NK-92 (cell line): ENCODE measurements around the gene IPO9.

Source experiments
- DNase-seq: peaks from one replicate; lab custom pipeline; 2025; ENCODE audit not compliant: unreplicated experiment; lab: John Stamatoyannopoulos, UW

The IPO9 gene

DNA sequence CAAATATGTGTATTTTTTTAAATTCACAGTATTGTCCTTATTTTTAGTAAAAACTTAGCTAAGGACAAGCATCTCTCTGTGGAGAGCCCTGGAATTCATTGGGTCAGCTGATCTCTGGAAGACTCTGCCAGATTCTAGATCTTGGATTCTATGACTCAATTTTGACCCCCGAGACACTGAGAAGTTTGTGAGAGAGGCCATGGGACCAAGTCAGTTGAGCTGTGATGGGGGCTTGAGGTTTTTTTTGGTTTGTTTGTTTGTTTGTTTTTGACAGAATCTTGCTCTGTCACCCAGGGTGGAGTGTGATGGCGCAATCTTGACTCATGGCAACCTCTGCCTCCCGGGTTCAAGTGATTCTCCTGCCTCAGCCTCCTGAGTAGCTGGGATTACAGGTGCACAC is 73.2 kb downstream of the IPO9 start:
- no peak for DNase-seq

- DNase-seq, result no peak
Observed at GRCh38 chr1:201903135-201903534, 74.2 kb downstream of the IPO9 start.

- DNase-seq, result no peak
Observed at GRCh38 chr1:201904579-201904978, 75.6 kb downstream of the IPO9 start.

- no peak for DNase-seq
Observed at GRCh38 chr1:201905234-201905890, 76.4 kb downstream of the IPO9 start.

DNA sequence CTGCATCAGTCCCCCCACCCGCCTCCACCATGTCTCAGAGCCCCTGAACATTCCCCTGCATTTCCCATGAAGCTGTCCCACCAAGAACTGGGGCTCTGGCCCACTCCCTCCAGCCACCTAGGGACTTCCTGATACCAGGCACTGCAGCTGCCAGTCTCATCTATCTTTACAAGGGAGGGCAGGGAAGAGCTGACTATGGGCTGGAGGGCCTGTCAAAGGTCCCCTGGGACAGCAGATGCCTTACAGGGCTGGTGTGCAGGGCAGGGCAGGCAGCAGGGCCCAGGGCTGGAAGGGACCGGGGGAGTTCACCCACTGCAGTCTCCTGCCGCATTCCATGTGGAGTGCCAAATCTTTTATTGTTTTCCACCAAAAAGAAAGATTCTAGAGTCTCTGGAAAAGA is 77.4 kb downstream of the IPO9 start:
- DNase-seq, result no peak

DNA sequence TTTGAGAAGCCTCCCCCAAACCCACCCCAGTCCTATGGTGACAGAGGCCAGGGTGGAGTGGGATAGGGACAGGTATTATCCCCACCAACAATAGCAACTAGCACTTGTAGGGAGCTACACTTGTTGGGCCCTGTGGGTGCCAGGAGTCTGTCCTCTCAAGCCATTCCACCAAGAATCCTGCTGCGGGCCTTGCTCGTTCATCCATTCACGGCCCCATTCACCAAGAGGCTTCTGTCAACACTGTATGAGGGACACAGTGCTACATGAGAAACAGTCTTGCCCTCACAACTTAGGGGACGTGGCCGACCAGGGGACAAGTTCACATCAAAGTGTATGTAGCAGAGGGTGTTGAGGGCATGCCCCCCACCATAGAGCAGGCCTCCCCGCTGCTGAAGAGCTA is 78.7 kb downstream of the IPO9 start:
- no peak for DNase-seq

DNA sequence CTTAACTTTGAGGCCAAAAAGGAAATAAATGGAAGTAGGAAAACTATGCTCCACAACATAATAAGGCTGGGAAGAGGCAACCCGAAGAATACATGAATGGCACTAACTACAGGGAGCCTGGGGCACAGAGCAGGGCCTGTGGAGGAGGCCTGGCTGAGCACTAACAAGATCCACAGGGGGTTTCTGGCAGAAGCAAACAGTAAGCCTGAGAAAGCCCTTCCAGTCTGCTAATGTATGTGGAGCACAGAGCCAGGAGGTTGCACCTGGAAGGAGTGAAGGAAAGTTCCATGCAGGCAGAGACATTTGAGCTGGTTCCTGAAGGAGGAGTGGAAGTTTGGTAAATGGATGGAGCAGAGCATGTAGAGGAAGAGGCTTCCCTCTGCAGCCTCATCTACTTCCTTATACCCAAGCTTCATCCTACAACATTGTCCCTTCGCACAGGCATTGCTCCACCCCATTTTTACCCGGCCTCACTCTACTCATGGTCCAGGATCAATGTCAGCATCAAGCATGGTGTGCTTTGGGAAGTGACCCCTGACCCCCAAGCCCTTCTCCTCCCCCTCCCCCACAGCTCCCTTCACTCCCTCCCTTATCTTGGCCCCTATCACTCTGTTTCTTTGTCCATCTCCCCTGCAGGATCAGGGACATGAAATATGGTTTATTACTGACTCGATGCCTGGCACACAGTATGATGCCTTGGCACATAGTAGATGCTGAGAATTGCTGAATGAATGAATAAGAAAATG is 83.0 kb downstream of the IPO9 start:
- DNase-seq, result no peak

DNA sequence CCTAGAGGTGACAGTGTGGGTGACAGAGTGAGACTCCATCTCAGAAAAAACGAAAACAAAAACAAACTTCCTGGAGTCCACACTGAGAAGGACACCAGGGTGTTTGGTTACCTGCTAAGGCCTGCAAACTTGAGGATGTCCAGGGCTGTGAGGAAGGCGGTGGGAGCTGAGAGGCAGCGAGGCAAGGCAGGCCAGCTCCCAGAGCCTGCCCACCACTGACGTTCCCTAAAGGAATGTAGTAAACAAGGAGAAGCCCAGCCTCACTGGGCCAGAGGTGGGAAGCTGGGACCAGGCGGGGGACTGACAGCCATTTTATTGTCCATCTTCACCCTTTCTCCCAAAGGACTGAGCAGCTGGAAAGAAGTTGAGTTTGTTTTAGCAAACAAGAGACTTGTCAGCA is 83.9 kb downstream of the IPO9 start:
- DNase-seq, result no peak

DNA sequence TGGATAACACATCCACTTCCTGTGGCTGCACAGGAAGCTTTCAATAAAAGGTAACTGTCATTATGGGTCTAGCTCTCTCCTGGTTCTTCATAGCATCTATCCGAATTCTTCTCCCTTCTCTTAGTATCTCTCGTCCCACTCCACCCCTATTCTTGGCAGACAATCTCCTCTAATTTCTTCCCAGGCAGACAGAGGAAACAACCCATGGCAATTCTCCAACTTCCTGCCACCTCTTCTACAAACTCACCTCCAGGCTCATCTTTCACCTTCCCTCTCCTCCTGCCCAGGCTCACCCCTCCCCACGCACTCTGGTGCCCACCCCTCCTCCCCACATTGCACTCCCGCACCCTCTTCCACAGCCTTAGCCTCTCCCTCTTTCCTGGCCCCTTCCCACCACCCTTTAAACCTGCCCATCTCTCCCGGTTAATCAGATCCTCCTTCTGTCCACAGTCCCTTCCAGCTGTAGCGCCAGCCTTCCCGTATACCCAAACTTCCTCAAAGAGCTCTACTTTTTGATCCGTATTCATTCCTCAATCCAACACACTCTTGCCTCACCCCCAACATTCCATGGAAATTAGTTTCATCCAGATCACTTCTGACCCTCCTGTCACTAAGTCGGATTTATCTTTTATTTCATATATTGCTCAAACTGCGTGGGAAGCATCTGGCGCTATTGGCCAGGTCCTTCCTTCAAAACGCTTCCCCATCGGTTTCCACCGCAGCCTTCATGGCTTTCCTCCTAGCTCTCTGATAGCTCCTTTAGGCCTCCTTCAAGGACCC is 85.7 kb downstream of the IPO9 start:
- no peak for DNase-seq

DNA sequence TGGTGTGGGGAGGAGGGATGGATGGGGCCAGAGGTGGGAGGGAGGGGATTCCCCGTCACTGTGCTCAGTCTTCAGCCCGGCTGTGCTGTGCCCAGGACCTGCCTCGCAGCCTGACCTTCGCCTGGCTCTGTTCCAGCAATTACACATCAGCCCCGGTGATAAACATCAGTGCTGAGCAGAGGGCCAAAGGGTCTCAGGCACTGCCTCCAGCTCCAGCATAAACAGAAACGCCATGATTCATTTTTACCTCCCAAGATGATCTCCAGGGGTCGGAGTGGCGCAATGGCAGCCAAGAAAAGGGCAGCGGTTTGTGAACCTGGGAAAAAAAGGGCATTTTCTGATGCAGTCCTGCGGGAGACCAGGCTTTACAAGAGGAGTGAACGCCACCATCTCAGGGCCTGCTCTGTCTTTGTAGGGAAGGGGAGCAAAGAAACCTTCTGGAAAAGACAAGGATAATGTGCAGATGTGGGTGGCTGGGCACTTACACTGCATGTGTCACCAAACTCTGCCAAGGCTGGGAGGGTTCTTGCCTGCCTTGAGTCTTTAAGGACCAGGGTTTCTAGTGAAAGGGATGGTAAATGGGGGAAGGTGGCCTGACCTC is 87.8 kb downstream of the IPO9 start:
- DNase-seq, result no peak

- DNase-seq, result no peak
Observed at GRCh38 chr1:201917362-201918033, 88.5 kb downstream of the IPO9 start.

GRCh38 chr1:201918343-201918742 is 89.4 kb downstream of the IPO9 start:
- no peak for DNase-seq

GRCh38 chr1:201921952-201922558 is 93.1 kb downstream of the IPO9 start:
- no peak for DNase-seq

DNA sequence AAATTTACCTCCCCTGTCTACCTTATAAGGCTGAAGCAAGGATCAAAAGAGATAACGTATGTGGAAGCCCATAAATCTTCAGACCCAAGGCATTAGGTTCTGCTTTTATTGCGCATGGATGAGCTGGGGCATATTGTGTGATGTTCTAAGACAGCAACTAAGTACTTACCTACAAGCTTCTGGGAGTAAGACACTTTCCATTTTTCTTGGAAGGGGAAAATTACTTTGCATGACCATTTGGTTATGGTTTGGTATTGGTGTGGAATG is 96.3 kb downstream of the IPO9 start:
- no peak for DNase-seq

- DNase-seq, result no peak
Observed at GRCh38 chr1:201925981-201926645, 97.2 kb downstream of the IPO9 start.

GRCh38 chr1:201928266-201928665 is 99.3 kb downstream of the IPO9 start:
- DNase-seq, result no peak

DNA sequence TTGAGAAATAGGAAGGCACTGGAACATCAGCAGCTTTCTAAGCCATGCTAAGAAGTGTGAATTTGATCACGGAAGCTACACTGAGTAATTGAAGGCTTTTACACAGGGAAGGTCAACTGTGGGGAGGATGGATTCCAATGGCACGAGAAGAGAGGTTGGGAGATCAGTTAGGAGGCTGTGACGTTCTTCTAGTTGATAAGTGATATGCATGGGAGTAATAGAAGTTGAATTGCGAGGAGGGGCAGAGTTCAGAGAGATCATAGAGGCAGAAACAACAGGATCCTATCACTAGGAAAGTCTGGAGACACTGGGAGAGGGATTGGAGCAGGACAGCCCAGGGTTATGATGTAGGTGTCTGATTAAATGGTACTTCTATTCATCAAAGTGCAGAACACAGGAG is 101.2 kb downstream of the IPO9 start:
- no peak for DNase-seq

DNA sequence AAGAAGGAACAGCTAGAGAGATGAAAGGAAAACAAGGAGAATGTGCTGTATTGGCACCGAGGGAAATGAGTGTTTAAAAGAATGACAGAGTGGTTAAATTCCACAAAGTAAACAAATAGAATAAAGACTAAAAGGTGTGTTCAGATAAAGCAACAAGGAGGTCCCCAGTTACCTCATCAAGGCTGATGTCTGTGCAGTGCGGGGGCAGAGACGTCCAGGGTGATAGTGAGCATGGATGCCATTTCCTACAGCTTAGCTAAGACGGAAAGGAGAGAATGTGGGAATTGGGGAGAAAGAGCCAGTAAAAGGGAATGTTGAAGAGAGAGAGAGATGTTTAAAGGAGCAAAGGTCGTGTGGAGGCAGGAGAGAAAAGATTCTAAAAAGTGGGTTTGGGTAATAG is 101.8 kb downstream of the IPO9 start:
- no peak for DNase-seq
